Astrocyte of the cerebellum (primary cell): ENCODE measurements around the gene UBE2E1.

Experiments used
- DNase-seq: peaks from one replicate; pipeline ENCODE4 v3.0.0-alpha.2; 2011; ENCODE audit warnings: low read depth
- H3K4me3 ChIP-seq: 2 replicates; pipeline ENCODE4 v1.5.1; 2011; ENCODE audit warnings: mild to moderate bottlenecking, low read depth, low read length, moderate library complexity
- CTCF ChIP-seq: IDR thresholded peaks from 2 replicates; pipeline ENCODE4 v1.5.1; 2012; ENCODE audit warnings: low read length, low read depth, moderate library complexity, mild to moderate bottlenecking; ENCODE audit errors: missing control alignments
- in situ Hi-C: cut with HindIII; loops from 2 replicates; pipeline ENCODE4 v1.10.0; 2017; ENCODE audit warnings: low sequenced_read_pairs

Gene UBE2E1

DNA sequence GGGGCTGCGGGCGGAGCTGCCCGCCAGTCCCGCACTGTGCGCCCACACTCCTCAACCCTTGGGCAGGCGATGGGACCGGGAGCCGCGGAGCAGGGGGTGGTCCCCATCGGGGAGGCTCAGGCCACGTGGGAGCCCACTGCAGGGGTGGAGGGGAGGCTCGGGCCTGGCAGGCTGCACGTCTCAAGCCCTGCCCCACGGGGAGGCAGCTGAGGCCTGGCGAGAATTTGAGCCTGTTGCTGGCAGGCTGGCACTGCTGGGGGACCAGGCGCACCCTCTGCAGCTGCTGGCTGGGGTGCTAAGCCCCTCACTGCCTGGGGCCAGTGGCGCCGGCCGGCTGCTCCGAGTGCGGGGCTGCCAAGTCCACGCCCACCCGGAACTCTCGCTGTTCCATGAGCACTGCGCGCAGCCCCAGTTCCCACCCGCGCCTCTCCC, 76.7 kb downstream of the UBE2E1 start:
- TF ChIP-seq CTCF, result no peak
- in situ Hi-C loops, result no loop called here
- no peak overlapping the region for H3K4me3 ChIP-seq
- DNase-seq, result no peak

DNA sequence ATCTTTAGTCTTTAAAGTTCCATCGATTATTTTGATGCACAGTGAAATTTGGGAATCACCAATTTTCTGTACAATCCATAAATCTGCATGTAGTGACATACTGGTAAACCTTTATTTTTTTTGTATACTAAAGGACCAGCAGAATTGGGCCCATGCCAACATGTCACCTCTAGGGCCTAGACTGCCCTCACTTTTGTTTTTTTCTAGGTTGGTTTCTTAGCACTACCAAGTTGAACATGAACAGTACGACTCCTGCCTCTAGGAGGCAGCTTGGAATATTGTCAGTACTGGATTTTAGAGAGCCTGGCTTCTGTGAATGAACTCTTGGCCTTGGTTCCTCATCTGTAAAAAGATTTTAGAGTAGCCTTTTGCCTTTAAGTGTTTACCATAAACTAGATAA, 78.7 kb downstream of the UBE2E1 start:
- no peak overlapping the region for H3K4me3 ChIP-seq
- peak; percentile 30 for TF ChIP-seq CTCF
- in situ Hi-C loops, result no loop called here
- no peak for DNase-seq

DNA sequence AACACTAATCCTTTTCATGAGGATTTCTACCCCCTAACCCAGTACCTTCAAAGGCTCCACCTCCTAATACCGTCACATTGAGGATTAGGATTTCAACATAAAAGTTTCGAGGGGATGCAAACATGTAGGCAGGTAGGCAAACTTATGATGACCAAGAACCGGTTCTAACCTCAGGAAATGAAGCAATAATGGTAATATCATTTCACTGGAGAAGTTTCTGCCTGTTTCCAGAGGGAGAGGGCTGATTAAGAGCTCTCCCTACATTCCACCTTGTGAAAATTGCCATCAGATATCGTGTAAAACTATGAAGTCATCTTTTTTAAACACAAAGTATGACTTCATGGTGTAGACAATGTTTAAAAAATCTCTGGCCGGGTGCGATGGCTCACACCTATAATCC, 79.5 kb downstream of the UBE2E1 start:
- in situ Hi-C loops, result no loop called here
- H3K4me3 ChIP-seq, result no peak overlapping the region
- no peak for DNase-seq
- no peak for TF ChIP-seq CTCF

GRCh38 chr3:23886311-23886710, 80.6 kb downstream of the UBE2E1 start:
- H3K4me3 ChIP-seq, result no peak overlapping the region
- in situ Hi-C loops, result no loop called here
- no peak for DNase-seq
- no peak for TF ChIP-seq CTCF

GRCh38 chr3:23888617-23889228, 83.0 kb downstream of the UBE2E1 start:
- TF ChIP-seq CTCF, result peak; percentile 62
- DNase-seq, result peak; percentile 43
- H3K4me3 ChIP-seq, result no peak overlapping the region
- in situ Hi-C loops, result no loop called here

- no peak overlapping the region for H3K4me3 ChIP-seq
- in situ Hi-C loops, result no loop called here
- no peak for TF ChIP-seq CTCF
- no peak for DNase-seq
These were observed 83.6 kb downstream of the UBE2E1 start for GRCh38 chr3:23889386-23889785.

DNA sequence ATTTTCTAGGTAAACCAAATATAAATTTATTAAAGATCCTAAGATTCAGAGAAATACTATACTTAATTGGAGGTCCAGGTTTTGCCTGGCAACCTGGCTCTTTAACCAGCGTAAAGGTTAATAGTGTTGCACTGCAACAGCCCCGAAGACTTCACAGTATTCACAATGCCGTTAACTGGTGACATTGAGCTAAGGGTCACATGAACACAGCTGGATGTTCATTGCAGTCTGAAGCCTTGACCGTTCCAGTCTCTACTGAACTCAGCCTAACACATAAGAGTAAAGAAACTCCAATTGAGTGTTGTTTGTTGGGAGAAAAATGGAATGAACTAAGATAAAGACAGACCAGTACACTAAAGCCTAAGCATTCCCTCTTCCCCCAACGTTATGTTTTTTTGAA, 84.2 kb downstream of the UBE2E1 start:
- H3K4me3 ChIP-seq, result no peak overlapping the region
- DNase-seq, result no peak
- in situ Hi-C loops, result no loop called here
- no peak for TF ChIP-seq CTCF
